ENCODE data around the gene SWSAP1.

- TF ChIP-seq CTCF (IDR thresholded peaks at IDR 0.05) (no peak), POLR2A (IDR thresholded peaks at IDR 0.05) (no peak), POLR2AphosphoS5 (IDR thresholded peaks at IDR 0.05) (no peak), EP300 (IDR thresholded peaks at IDR 0.05) (no peak)
Observed at GRCh38 chr19:11338121-11338520, 36.3 kb upstream of the SWSAP1 start.

Data from suprapubic skin (tissue), 4 donors.